ENCODE data around the gene ZNF354C. TPM values are rescaled to one million over a fixed set of nuclear protein-coding genes. Genes with fewer than 3 reads are reported as not detected.
"Not testable (repeated sequence)": the region's sequence is repeated elsewhere in the genome, so short reads cannot be mapped to it uniquely, and the experiment has no call there.

The ZNF354C gene
- total RNA-seq, 4 donors from 2014 or later, result 0.80 to 4.8 (median 2.4) TPM

DNA sequence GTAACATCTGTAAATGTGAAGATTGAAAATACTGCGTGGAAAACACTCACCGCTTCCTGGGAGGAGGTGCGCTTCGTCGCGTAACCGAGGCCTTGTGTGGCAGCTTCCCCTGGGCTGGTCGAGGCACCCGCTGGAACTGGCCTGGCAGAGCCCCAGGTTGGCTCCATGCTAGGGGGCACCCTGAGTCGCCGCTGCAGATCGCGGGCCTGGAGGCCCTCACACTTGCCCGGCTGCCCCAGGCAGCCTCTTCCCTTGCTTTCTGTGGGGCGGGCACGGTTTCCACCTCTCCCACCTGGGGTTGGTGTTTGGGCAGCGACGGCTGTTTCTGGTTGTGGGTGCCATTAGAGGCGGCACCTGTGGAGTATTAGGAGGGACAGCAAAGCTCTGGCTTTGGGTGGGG is 852 bp downstream of the ZNF354C start:
- WGBS, 2 donors, result 73% methylated on average over 10 of the region's 19 CpGs; no CpG with 5 or more reads in 1 of the 2 donors
- DNase-seq, result no peak
- intact Hi-C loops (cut with DNase I), result no loop called here
- Histone ChIP-seq H3K27ac (peak overlapping the region in 2 of 4 donors; percentile 72 to 84), H3K27me3 (no peaks in the 10 kb centered on the region), H3K4me3 (peak overlapping the region; percentile 59 to 84 (median 71)), H3K36me3 (peaks cover 0 to 42% (median 0%) of the 10 kb centered on the region in 3 donors), H3K4me1 (peaks cover 9 to 18% (median 10%) of the 10 kb centered on the region in 3 donors), H3K9me3 (peaks cover 0 to 17% (median 9%) of the 10 kb centered on the region in 3 donors)
- TF ChIP-seq POLR2A (IDR thresholded peaks at IDR 0.05), result no peak
- TF ChIP-seq, protein P1, sequence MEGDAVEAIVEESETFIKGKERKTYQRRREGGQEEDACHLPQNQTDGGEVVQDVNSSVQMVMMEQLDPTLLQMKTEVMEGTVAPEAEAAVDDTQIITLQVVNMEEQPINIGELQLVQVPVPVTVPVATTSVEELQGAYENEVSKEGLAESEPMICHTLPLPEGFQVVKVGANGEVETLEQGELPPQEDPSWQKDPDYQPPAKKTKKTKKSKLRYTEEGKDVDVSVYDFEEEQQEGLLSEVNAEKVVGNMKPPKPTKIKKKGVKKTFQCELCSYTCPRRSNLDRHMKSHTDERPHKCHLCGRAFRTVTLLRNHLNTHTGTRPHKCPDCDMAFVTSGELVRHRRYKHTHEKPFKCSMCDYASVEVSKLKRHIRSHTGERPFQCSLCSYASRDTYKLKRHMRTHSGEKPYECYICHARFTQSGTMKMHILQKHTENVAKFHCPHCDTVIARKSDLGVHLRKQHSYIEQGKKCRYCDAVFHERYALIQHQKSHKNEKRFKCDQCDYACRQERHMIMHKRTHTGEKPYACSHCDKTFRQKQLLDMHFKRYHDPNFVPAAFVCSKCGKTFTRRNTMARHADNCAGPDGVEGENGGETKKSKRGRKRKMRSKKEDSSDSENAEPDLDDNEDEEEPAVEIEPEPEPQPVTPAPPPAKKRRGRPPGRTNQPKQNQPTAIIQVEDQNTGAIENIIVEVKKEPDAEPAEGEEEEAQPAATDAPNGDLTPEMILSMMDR (IDR thresholded peaks at IDR 0.05), result no peak

DNA sequence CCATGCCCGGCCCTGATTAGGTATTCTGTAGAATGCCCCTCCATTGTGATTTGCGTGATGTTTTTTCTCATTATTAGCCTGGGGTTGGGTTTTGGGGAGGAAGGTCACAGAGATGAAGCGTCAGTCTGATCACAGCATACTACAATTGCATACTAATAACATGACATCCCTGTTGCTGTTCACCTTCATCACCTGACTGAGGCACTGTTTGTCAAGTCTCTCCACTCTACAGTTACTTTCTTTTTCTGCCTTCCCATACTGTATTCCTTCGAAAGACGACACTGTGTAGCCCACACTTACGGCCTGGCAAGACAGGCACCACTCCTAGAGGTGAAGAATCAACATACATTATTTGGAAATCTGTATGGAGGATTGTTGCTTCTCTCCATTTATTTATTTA is 5.5 kb downstream of the ZNF354C start:
- no peak for DNase-seq
- Histone ChIP-seq H3K4me3 (no peak overlapping the region), H3K27me3 (no peaks in the 10 kb centered on the region), H3K36me3 (peaks cover 0 to 87% (median 0%) of the 10 kb centered on the region in 3 donors), H3K9me3 (peaks cover 0 to 64% (median 48%) of the 10 kb centered on the region in 3 donors), H3K4me1 (peaks cover 7 to 11% (median 9%) of the 10 kb centered on the region in 3 donors), H3K27ac (no peak overlapping the region)
- TF ChIP-seq, protein P1 (IDR thresholded peaks at IDR 0.05), result no peak
- no peak for TF ChIP-seq POLR2A (IDR thresholded peaks at IDR 0.05)
- WGBS, 2 donors, result 95 to 98% methylated on average over 5 to 6 of the region's 6 CpGs
- intact Hi-C loops (cut with DNase I), result no loop called here

DNA sequence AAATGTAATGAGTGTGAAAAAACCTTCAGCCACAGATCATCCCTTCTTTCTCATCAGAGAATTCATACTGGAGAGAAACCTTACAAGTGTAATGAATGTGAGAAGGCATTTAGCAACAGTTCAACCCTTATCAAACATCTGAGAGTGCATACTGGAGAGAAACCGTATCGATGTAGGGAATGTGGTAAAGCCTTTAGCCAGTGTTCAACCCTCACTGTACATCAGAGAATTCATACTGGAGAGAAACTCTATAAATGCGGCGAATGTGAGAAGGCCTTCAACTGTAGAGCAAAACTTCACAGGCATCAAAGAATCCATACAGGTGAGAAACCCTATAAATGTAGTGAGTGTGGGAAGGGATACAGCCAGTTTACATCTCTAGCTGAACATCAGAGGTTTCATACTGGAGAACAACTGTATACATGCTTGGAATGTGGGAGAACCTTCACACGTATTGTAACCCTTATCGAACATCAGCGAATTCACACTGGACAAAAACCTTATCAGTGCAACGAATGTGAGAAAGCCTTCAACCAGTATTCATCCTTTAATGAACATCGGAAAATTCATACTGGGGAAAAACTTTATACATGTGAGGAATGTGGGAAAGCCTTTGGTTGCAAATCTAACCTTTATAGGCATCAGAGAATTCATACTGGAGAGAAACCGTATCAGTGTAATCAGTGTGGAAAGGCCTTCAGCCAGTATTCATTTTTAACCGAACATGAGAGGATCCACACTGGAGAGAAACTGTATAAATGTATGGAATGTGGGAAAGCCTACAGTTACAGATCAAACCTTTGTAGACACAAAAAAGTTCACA is 19.2 kb downstream of the ZNF354C start:
- WGBS, 2 donors, result 92 to 97% methylated on average over 11 of the region's 11 CpGs
- peaks cover 5 to 100% (median 96%) of the 10 kb centered on the region in 3 donors for H3K9me3 ChIP-seq
- H3K4me3 ChIP-seq, result peak overlapping the region in 1 of 4 donors; percentile 9
- intact Hi-C loops (cut with DNase I), result no loop called here
- no peaks in the 10 kb centered on the region for H3K4me1 ChIP-seq
- no peak for DNase-seq
- H3K27me3 ChIP-seq, result no peaks in the 10 kb centered on the region
- peaks cover 24 to 64% (median 24%) of the 10 kb centered on the region in 3 donors for H3K36me3 ChIP-seq
- H3K27ac ChIP-seq, result no peak overlapping the region
- TF ChIP-seq, protein P1 (IDR thresholded peaks at IDR 0.05), result no peak
- no peak for TF ChIP-seq POLR2A (IDR thresholded peaks at IDR 0.05)

DNA sequence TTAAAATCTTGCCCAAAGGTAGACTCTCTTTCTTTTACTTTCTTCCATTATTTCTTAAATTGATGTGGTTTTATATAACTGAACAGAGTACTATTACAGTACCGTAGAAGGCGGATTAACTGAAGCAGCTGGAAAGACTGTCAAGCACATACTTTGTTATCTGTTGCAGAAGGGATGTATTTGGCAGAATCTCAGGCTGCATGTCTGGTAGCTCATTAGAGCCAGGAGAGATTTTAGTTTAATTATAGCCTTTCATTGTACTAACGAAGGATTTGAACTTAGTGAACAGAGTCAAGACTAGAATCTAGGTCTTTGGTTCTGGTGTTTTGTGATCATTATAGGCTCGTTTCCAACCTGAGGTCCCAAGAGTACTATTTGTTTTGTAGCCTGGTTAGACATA is 20.6 kb downstream of the ZNF354C start:
- Histone ChIP-seq H3K9me3 (peaks cover 5 to 100% (median 96%) of the 10 kb centered on the region in 3 donors), H3K4me1 (no peaks in the 10 kb centered on the region), H3K27ac (no peak overlapping the region), H3K27me3 (no peaks in the 10 kb centered on the region), H3K36me3 (peaks cover 24 to 51% (median 24%) of the 10 kb centered on the region in 3 donors), H3K4me3 (no peak overlapping the region)
- WGBS, 2 donors, result 90 to 91% methylated on average over 4 of the region's 4 CpGs
- intact Hi-C loops (cut with DNase I), result no loop called here
- TF ChIP-seq, protein P1 (IDR thresholded peaks at IDR 0.05), result no peak
- TF ChIP-seq POLR2A (IDR thresholded peaks at IDR 0.05), result no peak
- DNase-seq, result no peak

DNA sequence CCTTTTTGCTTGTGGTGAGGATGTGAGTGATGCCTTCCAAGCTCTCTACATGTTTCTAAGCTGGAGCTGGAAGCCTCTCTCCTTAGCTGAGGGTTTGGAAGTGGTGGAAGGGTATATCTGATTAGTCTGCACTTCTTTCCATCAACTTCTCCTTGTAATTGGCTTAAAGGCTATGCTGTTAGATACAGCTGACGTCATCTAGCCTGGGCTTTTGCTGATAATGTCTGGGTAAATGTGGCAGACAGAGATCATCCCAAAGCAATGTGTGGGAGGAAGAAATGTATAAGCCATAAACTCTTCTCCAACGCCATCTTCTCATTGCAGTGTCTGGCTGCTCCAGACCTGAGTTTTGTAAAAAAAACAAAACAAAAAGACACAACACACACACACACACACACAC is 29.3 kb downstream of the ZNF354C start:
- H3K9me3 ChIP-seq, result peaks cover 0 to 97% (median 76%) of the 10 kb centered on the region in 3 donors

DNA sequence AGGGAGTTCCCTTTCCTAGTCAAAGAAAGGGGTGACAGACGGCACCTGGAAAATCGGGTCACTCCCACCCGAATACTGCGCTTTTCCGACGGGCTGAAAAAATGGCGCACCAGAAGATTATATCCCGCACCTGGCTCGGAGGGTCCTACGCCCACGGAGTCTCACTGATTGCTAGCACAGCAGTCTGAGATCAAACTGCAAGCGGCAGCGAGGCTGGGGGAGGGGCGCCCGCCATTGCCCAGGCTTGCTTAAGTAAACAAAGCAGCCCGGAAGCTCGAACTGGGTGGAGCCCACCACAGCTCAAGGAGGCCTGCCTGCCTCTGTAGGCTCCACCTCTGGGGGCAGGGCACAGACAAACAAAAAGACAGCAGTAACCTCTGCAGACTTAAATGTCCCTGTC is 41.1 kb downstream of the ZNF354C start:
- H3K27me3 ChIP-seq; H3K4me3 ChIP-seq; H3K4me1 ChIP-seq; H3K36me3 ChIP-seq; intact Hi-C loops (cut with DNase I); DNase-seq; H3K27ac ChIP-seq: not testable (repeated sequence)
- WGBS, 2 donors, result 80 to 91% methylated on average over 3 to 7 of the region's 17 CpGs
- H3K9me3 ChIP-seq, result peaks cover 11 to 47% (median 35%) of the 10 kb centered on the region in 3 donors

More for the DNA sequence above, 29.3 kb downstream of the ZNF354C start:
- Histone ChIP-seq H3K4me3 (no peak overlapping the region), H3K27me3 (no peaks in the 10 kb centered on the region), H3K36me3 (no peaks in the 10 kb centered on the region), H3K4me1 (no peaks in the 10 kb centered on the region), H3K27ac (no peak overlapping the region)
- intact Hi-C loops (cut with DNase I), result no loop called here
- DNase-seq, result no peak
- 76 to 87% methylated on average over 2 of the region's 2 CpGs for WGBS, 2 donors
- TF ChIP-seq, protein P1 (IDR thresholded peaks at IDR 0.05), result no peak
- no peak for TF ChIP-seq POLR2A (IDR thresholded peaks at IDR 0.05)
